Suprapubic skin (tissue), 3 donors: ENCODE results near the gene DROSHA.

Source experiments
- POLR2AphosphoS5 ChIP-seq, 3 donors: sonication (generic); formaldehyde crosslinking; IDR thresholded peaks; one replicate each; pipeline ENCODE4 v1.6.1; 2017; ENCODE audit warnings: antibody characterized with exemption in 3 of 3
- TF ChIP-seq, protein P1 (sequence below), 2 donors: fragments of 200-600 bp in 1 of 2; fragments of 450-650 bp in 1 of 2; sonication (generic) in 1 of 2; IDR thresholded peaks; one replicate each; pipeline ENCODE4 v1.5.1; 2016 to 2019; ENCODE audit warnings: antibody characterized with exemption in 2 of 2, mild to moderate bottlenecking in 1 of 2, moderate library complexity in 1 of 2

DNA sequence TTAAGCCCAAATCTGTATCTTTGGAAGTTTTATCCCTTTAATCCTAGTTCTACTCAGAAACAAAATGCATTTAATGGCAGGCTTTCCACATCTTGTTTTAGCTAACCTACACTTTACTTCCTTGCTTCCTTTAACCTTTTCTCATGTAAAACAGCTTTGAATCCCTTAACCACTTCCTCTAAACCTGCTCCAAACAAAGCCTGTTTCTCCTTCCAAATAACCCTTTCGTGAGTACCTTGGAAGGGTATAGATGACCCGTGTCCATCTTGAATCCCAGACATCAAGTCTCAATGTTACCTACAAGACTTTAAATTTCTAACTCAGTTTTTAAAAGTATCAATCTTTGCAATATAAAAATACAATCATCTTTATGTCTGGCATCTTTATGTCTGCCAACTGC lies 78.4 kb downstream of the DROSHA start:
- TF ChIP-seq POLR2AphosphoS5 (IDR thresholded peaks at IDR 0.05) = no peak
- TF ChIP-seq, protein P1, sequence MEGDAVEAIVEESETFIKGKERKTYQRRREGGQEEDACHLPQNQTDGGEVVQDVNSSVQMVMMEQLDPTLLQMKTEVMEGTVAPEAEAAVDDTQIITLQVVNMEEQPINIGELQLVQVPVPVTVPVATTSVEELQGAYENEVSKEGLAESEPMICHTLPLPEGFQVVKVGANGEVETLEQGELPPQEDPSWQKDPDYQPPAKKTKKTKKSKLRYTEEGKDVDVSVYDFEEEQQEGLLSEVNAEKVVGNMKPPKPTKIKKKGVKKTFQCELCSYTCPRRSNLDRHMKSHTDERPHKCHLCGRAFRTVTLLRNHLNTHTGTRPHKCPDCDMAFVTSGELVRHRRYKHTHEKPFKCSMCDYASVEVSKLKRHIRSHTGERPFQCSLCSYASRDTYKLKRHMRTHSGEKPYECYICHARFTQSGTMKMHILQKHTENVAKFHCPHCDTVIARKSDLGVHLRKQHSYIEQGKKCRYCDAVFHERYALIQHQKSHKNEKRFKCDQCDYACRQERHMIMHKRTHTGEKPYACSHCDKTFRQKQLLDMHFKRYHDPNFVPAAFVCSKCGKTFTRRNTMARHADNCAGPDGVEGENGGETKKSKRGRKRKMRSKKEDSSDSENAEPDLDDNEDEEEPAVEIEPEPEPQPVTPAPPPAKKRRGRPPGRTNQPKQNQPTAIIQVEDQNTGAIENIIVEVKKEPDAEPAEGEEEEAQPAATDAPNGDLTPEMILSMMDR (IDR thresholded peaks at IDR 0.05) = no peak
